Spleen (tissue), 11 donors: ENCODE measurements around the gene DHX35. TPM values are rescaled to one million over a fixed set of nuclear protein-coding genes. Genes with fewer than 3 reads are reported as not detected.
A peak's percentile ranks its signal among the peaks of the same experiment; 100 is the strongest.

ENCODE experiments used
- DNase-seq: peaks from one replicate; pipeline ENCODE4 v3.0.0-alpha.2; 2020
- H3K27ac ChIP-seq, 8 donors: fragments of 200-600 bp; sonication (generic) in 7 of 8; 1 replicate in 4 of 8; 2 replicates in 4 of 8; pipeline versions ENCODE4 v1.5.0 to v1.8.0; 2016 to 2021; ENCODE audit warnings: inconsistent platforms in 4 of 8, mild to moderate bottlenecking in 4 of 8, moderate library complexity in 1 of 8
- H3K27me3 ChIP-seq, 7 donors: fragments of 200-600 bp; sonication (generic) in 6 of 7; replicated peaks in 1 of 7; 1 replicate in 4 of 7; 2 replicates in 3 of 7; pipeline versions ENCODE4 v1.5.0 to v1.8.0; 2016 to 2021; ENCODE audit warnings: inconsistent platforms in 3 of 7, mild to moderate bottlenecking in 1 of 7
- H3K36me3 ChIP-seq, 6 donors: fragments of 200-600 bp; sonication (generic) in 5 of 6; 1 replicate in 4 of 6; 2 replicates in 2 of 6; pipeline versions ENCODE4 v1.5.0 to v1.8.0; 2016 to 2021; ENCODE audit warnings: inconsistent platforms in 2 of 6
- H3K4me1 ChIP-seq, 6 donors: fragments of 200-600 bp; sonication (generic) in 5 of 6; 1 replicate in 3 of 6; 2 replicates in 3 of 6; pipeline versions ENCODE4 v1.5.0 to v1.8.0; 2016 to 2021; ENCODE audit warnings: inconsistent platforms in 3 of 6
- H3K4me3 ChIP-seq, 8 donors: fragments of 200-600 bp; sonication (generic) in 7 of 8; 1 replicate in 4 of 8; 2 replicates in 4 of 8; pipeline versions ENCODE4 v1.5.0 to v1.8.0; 2016 to 2021; ENCODE audit warnings: inconsistent platforms in 4 of 8, mild to moderate bottlenecking in 4 of 8, moderate library complexity in 2 of 8
- H3K9me3 ChIP-seq, 8 donors: fragments of 200-600 bp; sonication (generic) in 7 of 8; 1 replicate in 4 of 8; 2 replicates in 4 of 8; pipeline versions ENCODE4 v1.5.0 to v1.8.0; 2016 to 2021; ENCODE audit warnings: inconsistent platforms in 4 of 8
- POLR2A ChIP-seq, 3 donors: fragments of 450-650 bp; IDR thresholded peaks; one replicate each; pipeline ENCODE4 v1.5.1; 2017; ENCODE audit warnings: antibody characterized with exemption in 3 of 3, mild to moderate bottlenecking in 1 of 3
- POLR2AphosphoS5 ChIP-seq, 3 donors: sonication (generic); formaldehyde crosslinking; IDR thresholded peaks; one replicate each; pipeline ENCODE4 v1.5.1; 2017; ENCODE audit warnings: antibody characterized with exemption in 3 of 3
- WGBS, 5 donors: extraction: QIAGEN DNeasy Blood & Tissue Kit in 3 of 5; methylation state at CpG; one replicate each; pipeline versions ENCODE4 v1.1.5 to v1.1.7; 2013 to 2018; 5-methylcytosine and 5-hydroxymethylcytosine counted together
- intact Hi-C: fragments of 100-400 bp; cut with DNase I; formaldehyde crosslinking; loops from one replicate; pipeline ENCODE4 v1.15.0; 2023; ENCODE audit warnings: low total_unique reads
- polyA plus RNA-seq, 3 donors: library from polyadenylated mRNA; stranded (reverse); fragments of 200-250 nt; gene quantifications; one replicate each; pipeline ENCODE4 v1.2.1, GENCODE V29; 2013
- total RNA-seq, 7 donors: library from RNA; depleted of rRNA in 3 of 7; stranded (reverse); fragments of >200 nt in 3 of 7; fragmentation: NEBNext Ultra II Directional in 4 of 7; extraction: Animal tissue kit (Norgen Biotek cat#: 25700) in 4 of 7; gene quantifications; one replicate each; pipeline versions ENCODE4 v1.1.0 to v1.2.1, GENCODE V29; 2016 to 2021
- TF ChIP-seq, protein P1 (sequence below), 11 experiments: fragments of 200-600 bp in 7 of 11; fragments of 450-650 bp in 4 of 11; sonication (generic) in 4 of 11; IDR thresholded peaks in 8 of 11; conservative IDR thresholded peaks in 3 of 11; 1 replicate in 7 of 11; 2 replicates in 4 of 11; pipeline versions ENCODE4 v1.4.0 to v1.8.0; 2016 to 2021; ENCODE audit warnings: antibody characterized with exemption in 11 of 11, inconsistent platforms in 4 of 11, mild to moderate bottlenecking in 1 of 11
- donor health status: healthy with polysubstance abuse.
- donor health status: DM: no; HTN: no; CAD: no; lungs with moderate emphysema.
- donor health status: DM: no; HTN: no; CAD: no.
- donor health status: Bipolar disorder and iron deficiency.
- donor health status: healthy.
- donor health status: DM: no; HTN: no; CAD: no.
- donor health status: DM: yes; HTN: yes; CAD: no.

Gene DHX35
- total and polyA plus RNA-seq, 10 donors = 4.7 to 16.4 (median 11.3) TPM

DNA sequence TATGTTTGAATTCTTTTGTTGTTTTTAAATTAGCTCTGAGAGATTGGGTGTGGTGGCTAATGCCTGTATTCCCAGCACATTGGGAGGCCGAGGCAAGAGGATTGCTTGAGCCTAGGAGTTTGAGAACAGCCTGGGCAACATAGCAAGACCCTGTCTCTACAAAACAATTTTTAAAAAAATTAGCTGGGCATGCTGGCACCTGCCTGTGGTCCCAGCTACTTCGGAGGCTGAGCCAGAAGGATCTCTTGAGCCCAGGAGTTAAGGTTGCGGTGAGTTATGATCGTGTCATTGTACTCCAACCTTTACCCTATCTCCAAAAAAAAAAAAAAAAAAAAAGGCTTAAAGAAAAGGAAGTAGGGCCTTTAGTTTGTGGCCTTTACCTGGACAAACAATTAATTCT, 22.9 kb downstream of the DHX35 start:
- WGBS, 5 donors = 86 to 91% (median 88%) methylated on average over 4 of the region's 4 CpGs
- Histone ChIP-seq H3K4me1 (peaks cover 0 to 45% (median 20%) of the 10 kb centered on the region in 6 donors), H3K27ac (peak overlapping the region in 3 of 8 donors; percentile 10 to 29 (median 13)), H3K4me3 (no peak overlapping the region), H3K9me3 (no peaks in the 10 kb centered on the region), H3K27me3 (no peaks in the 10 kb centered on the region), H3K36me3 (peaks cover 0 to 44% (median 16%) of the 10 kb centered on the region in 6 donors)
- no peak for DNase-seq
- intact Hi-C loops = no loop called here
- TF ChIP-seq, protein P1, sequence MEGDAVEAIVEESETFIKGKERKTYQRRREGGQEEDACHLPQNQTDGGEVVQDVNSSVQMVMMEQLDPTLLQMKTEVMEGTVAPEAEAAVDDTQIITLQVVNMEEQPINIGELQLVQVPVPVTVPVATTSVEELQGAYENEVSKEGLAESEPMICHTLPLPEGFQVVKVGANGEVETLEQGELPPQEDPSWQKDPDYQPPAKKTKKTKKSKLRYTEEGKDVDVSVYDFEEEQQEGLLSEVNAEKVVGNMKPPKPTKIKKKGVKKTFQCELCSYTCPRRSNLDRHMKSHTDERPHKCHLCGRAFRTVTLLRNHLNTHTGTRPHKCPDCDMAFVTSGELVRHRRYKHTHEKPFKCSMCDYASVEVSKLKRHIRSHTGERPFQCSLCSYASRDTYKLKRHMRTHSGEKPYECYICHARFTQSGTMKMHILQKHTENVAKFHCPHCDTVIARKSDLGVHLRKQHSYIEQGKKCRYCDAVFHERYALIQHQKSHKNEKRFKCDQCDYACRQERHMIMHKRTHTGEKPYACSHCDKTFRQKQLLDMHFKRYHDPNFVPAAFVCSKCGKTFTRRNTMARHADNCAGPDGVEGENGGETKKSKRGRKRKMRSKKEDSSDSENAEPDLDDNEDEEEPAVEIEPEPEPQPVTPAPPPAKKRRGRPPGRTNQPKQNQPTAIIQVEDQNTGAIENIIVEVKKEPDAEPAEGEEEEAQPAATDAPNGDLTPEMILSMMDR (IDR thresholded peaks at IDR 0.05 in 8 of 11, conservative IDR thresholded peaks at IDR 0.05 in 3 of 11) = no peak
- TF ChIP-seq POLR2AphosphoS5 (IDR thresholded peaks at IDR 0.05) (no peak), POLR2A (IDR thresholded peaks at IDR 0.05) (no peak)

DNA sequence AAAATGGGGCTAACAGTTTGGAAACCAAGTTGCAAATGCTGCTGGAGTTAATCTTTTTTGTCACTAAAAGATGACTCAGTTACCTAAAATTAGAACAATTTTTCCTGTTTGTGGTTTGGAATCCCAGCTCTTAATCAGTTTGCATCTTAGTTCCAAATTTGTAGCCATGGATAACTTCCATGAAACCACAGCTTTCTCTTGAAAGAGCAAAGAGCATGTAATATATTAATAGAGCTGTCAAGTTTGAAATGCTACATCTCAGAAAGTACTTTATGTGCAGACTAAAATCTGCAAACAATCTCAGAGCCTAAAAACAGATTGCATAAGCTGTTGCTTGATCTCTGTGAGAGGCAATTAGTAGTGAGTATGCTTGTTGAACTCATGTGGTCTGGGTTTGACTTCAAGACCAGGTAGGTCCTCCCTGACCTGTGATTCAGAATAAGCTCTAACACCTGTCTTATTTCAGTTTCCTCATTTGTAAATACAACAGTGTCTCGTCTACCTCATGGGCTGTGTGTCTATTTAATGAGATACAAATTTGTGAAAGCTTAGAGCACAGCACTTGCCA, 23.5 kb downstream of the DHX35 start:
- Histone ChIP-seq H3K27me3 (no peaks in the 10 kb centered on the region), H3K36me3 (peaks cover 0 to 50% (median 17%) of the 10 kb centered on the region in 6 donors), H3K27ac (peak overlapping the region in 4 of 8 donors; percentile 10 to 29 (median 20)), H3K9me3 (no peaks in the 10 kb centered on the region), H3K4me1 (peaks cover 0 to 45% (median 20%) of the 10 kb centered on the region in 6 donors), H3K4me3 (no peak overlapping the region)
- intact Hi-C loops = no loop called here
- no peak for DNase-seq
- no peak for TF ChIP-seq POLR2A (IDR thresholded peaks at IDR 0.05)
- TF ChIP-seq, protein P1 (IDR thresholded peaks at IDR 0.05 in 8 of 11, conservative IDR thresholded peaks at IDR 0.05 in 3 of 11) = no peak
- TF ChIP-seq POLR2AphosphoS5 (IDR thresholded peaks at IDR 0.05) = no peak
- 51 to 81% (median 67%) methylated on average over 1 of the region's 1 CpG for WGBS, 5 donors

DNA sequence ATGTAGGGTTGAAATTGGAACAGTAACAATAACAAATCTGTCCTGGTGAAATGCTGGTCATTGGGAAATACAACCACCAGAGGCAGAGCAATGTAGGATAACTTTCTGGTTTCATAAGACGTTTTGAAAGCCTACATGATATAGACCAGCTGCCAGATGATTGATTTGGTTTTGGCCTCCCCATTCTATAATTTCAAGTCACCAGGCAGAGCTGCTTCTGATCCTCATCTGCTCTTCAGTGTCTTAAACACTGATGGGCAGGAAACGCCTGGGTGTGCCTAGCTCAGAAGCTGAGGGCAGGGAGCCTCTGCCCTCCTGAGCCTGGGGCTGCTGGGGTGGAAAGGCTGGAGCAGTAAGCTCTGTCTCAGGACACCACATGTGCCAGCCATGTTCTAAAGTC, 24.5 kb downstream of the DHX35 start:
- TF ChIP-seq, protein P1 (IDR thresholded peaks at IDR 0.05 in 8 of 11, conservative IDR thresholded peaks at IDR 0.05 in 3 of 11) = no peak
- TF ChIP-seq POLR2AphosphoS5 (IDR thresholded peaks at IDR 0.05) (no peak), POLR2A (IDR thresholded peaks at IDR 0.05) (no peak)
- WGBS, 5 donors = 52 to 74% (median 58%) methylated on average over 2 of the region's 2 CpGs
- peak overlapping the region in 1 of 8 donors; percentile 37 for H3K27ac ChIP-seq
- H3K4me3 ChIP-seq = no peak overlapping the region
- no peaks in the 10 kb centered on the region for H3K9me3 ChIP-seq
- DNase-seq = no peak
- peaks cover 0 to 45% (median 20%) of the 10 kb centered on the region in 6 donors for H3K4me1 ChIP-seq
- H3K27me3 ChIP-seq = no peaks in the 10 kb centered on the region
- intact Hi-C loops = no loop called here
- peaks cover 0 to 60% (median 19%) of the 10 kb centered on the region in 6 donors for H3K36me3 ChIP-seq

DNA sequence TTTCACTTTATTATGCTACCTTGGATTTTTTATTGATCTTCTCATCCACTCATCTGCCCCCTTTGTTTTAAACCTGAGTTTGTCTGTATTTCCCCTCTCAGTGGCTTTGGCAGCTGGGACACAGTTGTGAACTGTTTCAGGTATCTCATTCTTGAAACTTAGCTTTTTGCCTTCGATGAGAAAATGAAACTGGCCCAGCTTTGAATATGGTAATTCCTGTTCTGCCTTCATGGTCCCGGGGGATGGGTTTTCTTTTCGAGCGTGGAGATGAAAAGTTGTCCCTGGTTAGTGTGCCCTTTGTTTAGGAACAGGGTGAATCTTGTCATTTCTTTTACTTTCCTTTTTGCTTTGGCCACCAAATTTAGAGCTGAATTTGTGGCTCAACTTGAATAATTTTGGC, 25.6 kb downstream of the DHX35 start:
- H3K9me3 ChIP-seq = no peaks in the 10 kb centered on the region
- WGBS, 5 donors = 48 to 83% (median 71%) methylated on average over 4 of the region's 4 CpGs
- TF ChIP-seq, protein P1 (IDR thresholded peaks at IDR 0.05 in 8 of 11, conservative IDR thresholded peaks at IDR 0.05 in 3 of 11) = no peak
- H3K4me1 ChIP-seq = peaks cover 0 to 45% (median 20%) of the 10 kb centered on the region in 6 donors
- intact Hi-C loops = no loop called here
- H3K4me3 ChIP-seq = no peak overlapping the region
- no peak for DNase-seq
- H3K27me3 ChIP-seq = no peaks in the 10 kb centered on the region
- H3K36me3 ChIP-seq = peaks cover 0 to 67% (median 24%) of the 10 kb centered on the region in 6 donors
- no peak overlapping the region for H3K27ac ChIP-seq
